Subcutaneous abdominal adipose tissue (tissue), 5 donors: ENCODE data around the gene HBEGF.

Experiments
- H3K27ac ChIP-seq: one replicate; pipeline ENCODE4 v1.7.0; 2013; ENCODE audit warnings: low read depth, mild to moderate bottlenecking, inconsistent platforms, low read length, moderate library complexity
- H3K27me3 ChIP-seq, 5 donors: one replicate each; pipeline ENCODE4 v1.7.0; 2013; ENCODE audit warnings: low read length in 5 of 5, inconsistent platforms in 1 of 5; ENCODE audit not compliant: control insufficient read depth in 5 of 5, insufficient read depth in 4 of 5
- H3K36me3 ChIP-seq, 5 donors: one replicate each; pipeline ENCODE4 v1.7.0; 2013; ENCODE audit warnings: low read length in 5 of 5; ENCODE audit not compliant: control insufficient read depth in 5 of 5, insufficient read depth in 5 of 5
- H3K4me1 ChIP-seq, 5 donors: one replicate each; pipeline ENCODE4 v1.7.0; 2013; ENCODE audit warnings: low read length in 5 of 5, mild to moderate bottlenecking in 3 of 5, moderate library complexity in 1 of 5; ENCODE audit not compliant: control insufficient read depth in 5 of 5, insufficient read depth in 5 of 5
- H3K4me3 ChIP-seq, 5 donors: one replicate each; pipeline ENCODE4 v1.7.0; 2013; ENCODE audit warnings: low read length in 5 of 5, low read depth in 1 of 5
- H3K9ac ChIP-seq, 5 donors: one replicate each; pipeline ENCODE4 v1.7.0; 2013; ENCODE audit warnings: low read length in 5 of 5, mild to moderate bottlenecking in 4 of 5, moderate library complexity in 3 of 5
- H3K9me3 ChIP-seq, 5 donors: one replicate each; pipeline ENCODE4 v1.7.0; 2013; ENCODE audit warnings: low read length in 5 of 5; ENCODE audit not compliant: control insufficient read depth in 5 of 5
- donor health status: healthy.
- donor health status: healthy.
- donor health status: healthy.
- donor health status: healthy.
- donor health status: healthy.

Gene HBEGF

GRCh38 chr5:140371356-140372151 is 25.2 kb upstream of the HBEGF start:
- Histone ChIP-seq H3K27me3 (no peaks in the 10 kb centered on the region), H3K4me1 (peaks cover 2 to 19% (median 15%) of the 10 kb centered on the region in 5 donors), H3K36me3 (no peaks in the 10 kb centered on the region), H3K9ac (no peak overlapping the region), H3K9me3 (no peaks in the 10 kb centered on the region), H3K27ac (no peak overlapping the region), H3K4me3 (no peak overlapping the region)

- Histone ChIP-seq H3K4me3 (no peak overlapping the region), H3K4me1 (peaks cover 0 to 17% (median 13%) of the 10 kb centered on the region in 5 donors), H3K27ac (no peak overlapping the region), H3K9me3 (no peaks in the 10 kb centered on the region), H3K27me3 (peaks cover 0 to under 1% (median 0%) of the 10 kb centered on the region in 5 donors), H3K9ac (no peak overlapping the region), H3K36me3 (no peaks in the 10 kb centered on the region)
Observed at GRCh38 chr5:140367256-140368013, 21.0 kb upstream of the HBEGF start.

- H3K27me3 ChIP-seq: peaks cover 0 to 4% (median 0%) of the 10 kb centered on the region in 5 donors
- peaks cover 0 to 17% (median 13%) of the 10 kb centered on the region in 5 donors for H3K4me1 ChIP-seq
- H3K9me3 ChIP-seq: no peaks in the 10 kb centered on the region
- no peak overlapping the region for H3K27ac ChIP-seq
- no peaks in the 10 kb centered on the region for H3K36me3 ChIP-seq
- no peak overlapping the region for H3K4me3 ChIP-seq
- H3K9ac ChIP-seq: no peak overlapping the region
Observed at GRCh38 chr5:140366589-140367255, 20.3 kb upstream of the HBEGF start.

GRCh38 chr5:140365941-140366340 is 19.5 kb upstream of the HBEGF start:
- Histone ChIP-seq H3K27ac (no peak overlapping the region), H3K27me3 (peaks cover 0 to 4% (median 0%) of the 10 kb centered on the region in 5 donors), H3K9me3 (no peaks in the 10 kb centered on the region), H3K9ac (no peak overlapping the region), H3K4me1 (peaks cover 0 to 17% (median 13%) of the 10 kb centered on the region in 5 donors), H3K4me3 (no peak overlapping the region), H3K36me3 (no peaks in the 10 kb centered on the region)

- H3K4me3 ChIP-seq: no peak overlapping the region
- H3K9ac ChIP-seq: no peak overlapping the region
- H3K36me3 ChIP-seq: no peaks in the 10 kb centered on the region
- no peak overlapping the region for H3K27ac ChIP-seq
- H3K9me3 ChIP-seq: no peaks in the 10 kb centered on the region
- peaks cover 0 to 17% (median 13%) of the 10 kb centered on the region in 5 donors for H3K4me1 ChIP-seq
- H3K27me3 ChIP-seq: peaks cover 0 to 4% (median 0%) of the 10 kb centered on the region in 5 donors
Observed at GRCh38 chr5:140365282-140365681, 18.9 kb upstream of the HBEGF start.

GRCh38 chr5:140364472-140364765 is 18.0 kb upstream of the HBEGF start:
- Histone ChIP-seq H3K4me1 (peaks cover 0 to 14% (median 13%) of the 10 kb centered on the region in 5 donors), H3K27ac (no peak overlapping the region), H3K9ac (no peak overlapping the region), H3K4me3 (no peak overlapping the region), H3K9me3 (no peaks in the 10 kb centered on the region), H3K36me3 (no peaks in the 10 kb centered on the region), H3K27me3 (peaks cover 0 to 4% (median 0%) of the 10 kb centered on the region in 5 donors)

- no peaks in the 10 kb centered on the region for H3K36me3 ChIP-seq
- H3K9me3 ChIP-seq: no peaks in the 10 kb centered on the region
- peaks cover 0 to 4% (median 0%) of the 10 kb centered on the region in 5 donors for H3K27me3 ChIP-seq
- H3K9ac ChIP-seq: peak overlapping the region in 1 of 5 donors; percentile 12
- peaks cover 0 to 9% (median 7%) of the 10 kb centered on the region in 5 donors for H3K4me1 ChIP-seq
- peak overlapping the region in 4 of 5 donors; percentile 36 to 57 (median 50) for H3K4me3 ChIP-seq
- no peak overlapping the region for H3K27ac ChIP-seq
Observed at GRCh38 chr5:140363631-140364471, 17.4 kb upstream of the HBEGF start.

GRCh38 chr5:140362875-140363630 is 16.6 kb upstream of the HBEGF start:
- H3K9me3 ChIP-seq: no peaks in the 10 kb centered on the region
- H3K27ac ChIP-seq: no peak overlapping the region
- H3K27me3 ChIP-seq: peaks cover 0 to 4% (median 0%) of the 10 kb centered on the region in 5 donors
- peaks cover 0 to 7% (median 4%) of the 10 kb centered on the region in 5 donors for H3K4me1 ChIP-seq
- H3K36me3 ChIP-seq: no peaks in the 10 kb centered on the region
- peak overlapping the region in 4 of 5 donors; percentile 36 to 57 (median 50) for H3K4me3 ChIP-seq
- peak overlapping the region in 1 of 5 donors; percentile 12 for H3K9ac ChIP-seq

- Histone ChIP-seq H3K36me3 (no peaks in the 10 kb centered on the region), H3K9me3 (no peaks in the 10 kb centered on the region), H3K4me3 (no peak overlapping the region), H3K4me1 (peaks cover 0 to 14% (median 10%) of the 10 kb centered on the region in 5 donors), H3K9ac (no peak overlapping the region), H3K27ac (no peak overlapping the region), H3K27me3 (peaks cover 0 to 4% (median 0%) of the 10 kb centered on the region in 5 donors)
Observed at GRCh38 chr5:140362311-140362710, 15.9 kb upstream of the HBEGF start.
